ENCODE results near the gene TRIM7.

DNA sequence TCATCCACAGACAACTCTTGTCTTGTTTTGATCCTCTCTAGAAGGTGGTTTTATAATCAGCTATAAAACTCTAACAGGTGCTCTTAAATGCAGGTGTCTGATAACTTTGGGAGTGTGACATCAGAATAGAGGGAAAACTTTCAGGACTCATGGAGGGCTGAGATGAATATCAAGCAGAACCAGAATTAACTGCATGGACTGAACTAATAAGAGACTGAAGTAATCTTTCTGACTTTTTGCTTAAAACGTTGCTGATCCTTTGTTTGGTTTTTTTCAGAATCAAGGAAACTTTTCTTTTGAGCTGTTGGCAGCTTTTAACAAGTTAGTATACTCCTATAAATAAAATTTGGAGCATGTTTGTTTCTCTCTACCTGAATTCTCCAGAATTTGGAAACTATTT is 59.9 kb downstream of the TRIM7 start:
- TF ChIP-seq CTCF (IDR thresholded peaks at IDR 0.05) (no peak), POLR2A (IDR thresholded peaks at IDR 0.05) (no peak)

Measured in Peyer's patch (tissue), 4 donors.